ENCODE data around the gene IQCE.

Gene IQCE

DNA sequence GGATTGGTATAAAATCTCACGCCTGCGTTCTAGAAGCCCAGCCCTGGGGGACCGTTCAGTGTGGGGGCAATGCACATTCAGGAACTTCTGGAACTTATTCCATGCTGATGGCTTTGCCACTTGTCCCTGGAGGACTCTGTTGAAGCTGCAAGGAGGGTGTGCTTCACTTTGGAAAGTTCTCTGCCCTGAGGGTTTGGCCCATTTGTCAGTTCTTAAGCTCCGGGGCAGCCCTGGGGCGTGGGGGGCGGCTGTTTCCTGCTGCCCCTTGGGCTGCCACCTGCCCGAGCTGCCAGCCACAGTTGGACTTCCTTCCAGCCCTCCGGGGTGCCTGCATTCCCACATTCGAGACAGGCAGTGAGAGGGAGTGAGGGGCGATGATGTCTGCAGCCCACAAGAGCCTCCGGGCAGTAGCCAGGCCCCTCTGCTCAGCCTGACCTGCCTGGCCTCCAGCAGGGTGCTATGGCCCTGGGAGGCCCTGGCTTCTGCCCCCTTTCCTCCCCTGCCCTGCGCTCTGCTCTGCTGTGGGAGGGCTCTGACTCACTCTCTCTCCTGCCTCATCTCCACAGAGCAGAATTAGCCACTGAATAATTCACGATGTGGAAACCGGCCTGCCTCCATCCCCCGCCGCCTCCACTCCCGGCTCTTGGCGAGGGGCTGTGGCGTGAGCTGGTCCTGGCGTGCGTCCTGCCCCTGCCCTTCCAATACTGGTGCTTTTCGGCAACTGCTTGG is 74.9 kb downstream of the IQCE start:
- DNase-seq (ENCODE audit: low spot score) = peak; percentile 28

DNA sequence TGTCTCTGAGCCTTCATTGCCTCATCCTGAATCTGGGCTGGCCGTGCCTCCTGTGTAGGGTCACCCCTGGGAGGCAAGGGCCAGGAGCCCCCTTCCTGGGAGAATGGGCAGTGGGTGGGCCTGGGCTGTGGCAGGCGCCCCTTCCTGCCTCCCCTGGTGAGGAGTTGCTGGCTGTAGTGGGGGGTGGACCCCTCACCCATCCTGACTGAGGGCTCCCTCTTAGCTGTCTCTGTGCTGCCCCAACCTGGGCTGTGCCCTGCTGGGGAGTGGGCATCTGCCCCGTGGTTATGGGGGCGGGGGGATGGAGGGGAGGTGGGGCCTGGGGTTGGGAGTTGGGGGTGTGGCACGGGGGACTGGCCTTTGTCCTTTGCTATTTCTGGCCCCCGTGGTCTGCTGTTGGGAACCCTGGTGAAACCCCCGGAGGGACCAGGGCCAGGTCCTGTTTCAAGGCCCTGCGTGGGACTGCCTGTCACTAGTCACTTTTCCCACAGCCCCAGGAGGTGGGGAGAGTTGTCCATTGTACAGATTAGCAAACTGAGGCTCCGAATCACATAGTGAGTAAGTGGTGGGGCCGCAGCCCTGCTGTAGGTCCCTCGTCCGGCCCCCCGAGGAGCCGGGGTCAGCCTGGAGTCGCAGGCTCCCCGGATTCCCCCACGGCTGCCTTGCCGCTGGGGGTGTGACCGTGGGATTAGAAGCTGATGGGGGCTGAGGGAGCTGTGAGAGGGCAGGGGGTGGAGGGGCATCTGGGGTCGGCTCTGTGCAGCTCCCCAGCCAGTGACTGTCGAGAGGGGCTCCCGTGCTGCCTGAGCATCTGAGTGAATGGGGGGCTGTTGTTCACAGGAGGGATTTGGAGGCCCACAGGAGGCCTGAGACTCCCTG is 75.7 kb downstream of the IQCE start:
- DNase-seq (ENCODE audit: low spot score) = no peak

DNA sequence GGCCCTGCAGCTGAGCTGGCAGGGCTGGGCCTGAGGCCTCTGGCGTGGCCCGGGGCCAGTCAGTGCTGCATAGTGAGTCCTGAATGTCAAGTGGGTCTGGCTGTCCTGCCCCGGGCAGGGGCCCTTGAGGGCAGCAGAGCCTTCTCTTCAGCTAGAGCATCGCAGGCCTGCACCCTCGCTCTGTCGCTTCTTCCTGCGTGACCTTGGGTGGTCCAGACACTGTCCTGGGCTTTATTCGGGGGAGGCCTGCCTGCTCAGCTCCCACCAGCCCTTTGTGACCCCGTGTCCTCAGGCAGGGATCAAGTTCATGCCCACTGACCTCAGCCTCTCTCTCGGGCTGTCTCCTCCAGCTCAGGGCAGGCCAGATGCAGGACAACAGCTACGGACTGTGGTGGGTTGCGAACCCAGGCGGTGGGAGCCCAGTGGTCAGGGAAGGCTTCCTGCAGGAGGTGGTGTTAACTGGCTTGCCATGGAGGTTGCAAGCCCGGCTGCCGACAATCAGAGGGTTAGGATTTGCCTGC is 76.4 kb downstream of the IQCE start:
- no peak for DNase-seq (ENCODE audit: low spot score)

DNA sequence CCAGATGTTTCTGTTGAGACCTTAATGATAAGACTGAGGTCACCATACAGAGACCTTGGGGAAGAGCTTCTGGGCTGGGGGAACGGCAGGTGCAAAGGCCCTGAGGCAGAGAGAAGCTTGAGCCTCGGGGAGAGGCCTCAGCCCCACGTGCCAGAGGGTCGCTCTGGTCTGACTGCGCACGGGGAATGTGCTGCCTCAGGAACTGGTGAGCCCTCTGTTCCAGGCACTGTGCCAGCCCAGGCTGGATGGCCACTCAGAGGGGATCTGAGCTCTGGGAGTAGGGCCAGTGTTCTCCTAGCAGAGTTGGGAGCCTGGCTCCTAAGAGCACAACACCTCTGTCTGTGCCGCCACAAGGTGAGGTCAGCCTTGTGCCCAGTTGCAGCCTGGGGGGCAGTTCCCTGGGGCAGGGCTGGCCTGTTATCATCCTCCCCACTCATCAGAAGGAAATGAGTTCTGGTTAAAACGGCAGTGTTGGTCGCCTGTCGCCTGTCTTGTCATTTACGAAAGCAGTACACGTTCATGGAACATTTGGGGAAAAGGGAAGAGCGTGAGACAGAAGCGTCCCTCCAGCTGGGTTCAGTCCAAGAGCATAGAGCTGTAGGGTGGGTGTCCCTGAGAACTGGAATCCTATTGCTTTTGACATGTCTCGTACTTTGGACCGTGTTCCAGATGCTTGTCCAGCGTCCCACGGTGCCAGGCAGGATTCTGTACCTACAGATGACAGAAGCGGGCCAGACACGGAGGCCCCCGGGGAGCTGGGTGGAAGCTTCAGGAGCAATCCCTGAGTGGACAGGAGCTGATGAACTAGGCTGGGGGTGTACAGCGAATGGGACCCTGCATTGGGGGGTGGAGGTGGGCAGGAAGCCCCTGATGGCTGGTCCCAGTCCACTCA is 77.3 kb downstream of the IQCE start:
- no peak for DNase-seq (ENCODE audit: low spot score)

DNA sequence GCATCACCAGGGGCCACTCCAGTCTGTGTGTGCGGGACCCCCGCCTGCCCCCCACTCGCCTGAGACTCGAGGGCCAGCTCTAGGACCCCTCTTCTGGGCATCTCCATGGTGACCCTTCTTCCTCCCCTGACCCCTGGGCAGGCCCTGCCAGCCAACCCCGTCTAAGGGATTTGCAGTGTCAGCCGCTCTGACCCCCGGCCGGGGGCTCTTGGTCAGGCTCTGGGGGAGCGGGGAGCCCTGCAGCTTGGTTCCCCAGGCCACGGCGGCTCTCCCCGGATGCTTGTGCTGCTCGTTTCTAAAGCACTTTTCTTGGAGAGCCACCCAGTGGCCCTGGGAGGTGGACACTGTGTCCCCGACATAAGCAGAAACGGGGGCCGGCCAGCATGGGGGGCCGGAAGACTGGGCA is 78.3 kb downstream of the IQCE start:
- DNase-seq (ENCODE audit: low spot score) = no peak

DNA sequence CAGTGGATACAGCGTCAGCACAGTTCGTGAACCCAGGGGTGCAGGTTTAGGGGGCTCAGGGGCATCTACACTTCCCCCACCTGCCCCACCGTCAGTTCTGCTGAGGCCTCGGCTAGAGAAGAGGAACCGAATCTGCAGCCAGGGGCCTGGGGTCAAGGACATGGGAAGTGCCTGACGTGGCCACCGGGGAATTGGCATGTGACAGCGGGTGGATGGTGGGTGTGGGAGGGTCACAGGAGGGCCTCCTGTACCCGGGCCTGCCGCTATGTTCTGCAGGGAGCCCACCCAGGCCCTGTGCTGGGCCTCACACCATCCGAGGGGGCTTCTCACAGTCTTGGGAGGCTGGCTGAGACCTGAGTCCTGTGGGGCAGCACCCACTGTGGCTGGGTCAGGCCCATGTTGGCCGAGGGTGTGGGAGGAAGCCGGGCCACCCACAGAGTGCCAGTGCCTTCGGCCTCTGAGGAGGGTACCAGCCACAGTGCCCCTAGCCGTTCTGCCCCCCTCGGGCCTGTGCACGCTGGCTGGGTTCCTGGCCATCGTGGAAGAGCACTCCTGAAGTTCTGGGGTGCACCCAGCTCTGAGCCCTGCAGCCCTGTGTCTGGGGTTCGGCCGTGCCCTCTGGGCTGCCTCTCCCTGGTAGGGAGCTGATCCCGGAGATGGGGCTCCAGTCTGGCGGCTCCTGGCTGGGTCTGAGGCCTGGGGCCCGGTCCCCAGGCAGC is 78.9 kb downstream of the IQCE start:
- DNase-seq (ENCODE audit: low spot score) = no peak

DNA sequence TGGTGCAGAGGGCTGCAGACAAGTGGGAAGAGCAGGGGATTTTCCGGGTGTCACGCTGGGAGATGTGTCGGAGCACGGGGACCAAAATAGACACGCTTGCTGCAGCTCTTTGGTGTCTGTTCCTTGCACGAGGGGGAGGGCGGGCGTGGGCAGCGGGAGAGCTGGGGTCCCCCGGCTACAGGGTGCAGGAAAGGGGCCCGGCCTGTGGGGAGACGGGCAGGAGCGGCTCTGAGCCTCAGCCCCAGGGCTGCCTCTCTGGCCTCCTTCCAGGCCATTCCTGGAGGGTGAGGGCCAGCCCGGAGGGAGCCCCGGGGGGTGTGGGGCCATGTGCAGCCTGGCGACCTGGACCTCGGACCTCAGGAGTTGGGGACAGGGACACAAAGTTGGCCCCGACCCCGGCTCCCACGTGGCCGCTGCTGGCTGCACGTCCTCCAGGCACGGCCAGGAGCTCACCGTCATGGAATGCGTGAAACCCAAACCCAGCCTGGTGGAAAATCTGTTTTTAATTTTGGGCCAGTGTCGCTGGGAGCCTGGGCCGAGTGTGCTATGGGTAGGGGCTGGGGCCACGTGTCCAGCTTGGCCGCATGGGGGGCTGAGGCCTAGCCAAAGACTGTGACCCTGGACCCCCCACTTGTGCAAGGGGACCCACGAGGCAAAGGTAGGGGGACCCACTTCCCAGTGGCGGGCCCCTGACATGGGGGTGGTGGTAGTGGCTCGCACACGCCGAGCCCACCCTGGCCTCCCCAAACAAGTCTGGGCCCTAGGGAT is 79.6 kb downstream of the IQCE start:
- DNase-seq (ENCODE audit: low spot score) = no peak

DNA sequence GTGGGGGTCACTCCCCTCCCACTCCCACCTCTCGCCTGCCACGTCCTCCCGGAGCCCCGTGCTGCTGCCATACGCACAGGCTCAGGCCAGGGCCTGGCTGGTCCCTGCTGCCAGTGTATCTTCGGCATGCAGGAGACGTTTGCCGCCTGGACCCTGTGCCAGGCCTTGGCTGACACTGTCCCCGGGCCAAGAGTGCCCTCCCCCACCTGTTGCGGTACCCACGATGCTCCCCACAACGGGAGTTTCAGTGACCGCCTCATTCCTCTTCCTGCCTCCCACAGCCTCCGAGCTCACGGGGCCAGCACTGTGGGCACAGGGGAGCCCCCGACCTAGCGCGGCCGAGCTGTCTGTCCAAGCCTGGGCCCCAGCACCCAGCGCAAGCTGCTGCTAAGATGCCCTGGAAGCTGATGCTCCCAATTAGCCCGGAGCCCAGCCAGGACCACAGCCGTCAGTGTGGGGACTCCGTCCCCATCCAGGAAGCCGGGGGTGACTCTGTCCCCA is 80.5 kb downstream of the IQCE start:
- DNase-seq (ENCODE audit: low spot score) = no peak

DNA sequence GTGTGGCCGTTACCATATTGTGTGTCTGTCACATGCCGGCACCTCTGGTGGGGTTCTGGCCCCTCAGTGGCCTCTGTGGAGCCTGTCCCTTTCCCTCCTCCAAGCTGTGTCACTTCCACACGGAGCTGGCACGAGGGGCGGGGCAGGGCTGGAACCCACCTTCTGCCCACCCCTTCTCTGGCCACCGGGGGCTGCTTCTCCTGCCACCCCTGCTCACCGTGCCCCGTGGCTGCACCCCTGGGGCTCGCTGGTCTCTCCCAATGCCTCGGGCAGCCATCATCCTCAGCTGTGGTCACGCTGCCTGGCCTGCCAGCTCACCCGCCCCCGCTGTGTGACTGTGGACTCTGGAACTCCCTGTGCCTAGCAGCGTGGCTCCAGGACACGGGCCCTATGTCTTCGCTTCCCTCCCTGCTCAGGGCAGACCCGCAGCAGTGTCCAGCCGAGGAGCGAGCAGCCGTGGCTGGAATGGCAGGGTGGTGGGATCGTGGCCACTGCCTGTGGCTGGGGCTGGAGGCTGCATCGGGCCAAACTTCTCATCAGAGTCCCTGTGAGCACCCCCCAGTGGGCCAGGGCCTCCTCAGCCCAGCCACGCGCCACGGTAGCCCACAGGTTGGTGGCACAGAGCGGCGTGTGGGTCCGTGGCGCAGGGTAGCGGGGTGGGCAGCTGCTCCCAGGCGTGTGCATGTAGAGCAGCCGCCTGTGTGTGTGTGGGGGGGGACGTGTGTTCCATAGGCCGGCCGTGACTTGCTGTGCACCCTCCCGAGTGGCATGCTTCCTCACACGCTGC is 81.1 kb downstream of the IQCE start:
- no peak for DNase-seq (ENCODE audit: low spot score)

DNA sequence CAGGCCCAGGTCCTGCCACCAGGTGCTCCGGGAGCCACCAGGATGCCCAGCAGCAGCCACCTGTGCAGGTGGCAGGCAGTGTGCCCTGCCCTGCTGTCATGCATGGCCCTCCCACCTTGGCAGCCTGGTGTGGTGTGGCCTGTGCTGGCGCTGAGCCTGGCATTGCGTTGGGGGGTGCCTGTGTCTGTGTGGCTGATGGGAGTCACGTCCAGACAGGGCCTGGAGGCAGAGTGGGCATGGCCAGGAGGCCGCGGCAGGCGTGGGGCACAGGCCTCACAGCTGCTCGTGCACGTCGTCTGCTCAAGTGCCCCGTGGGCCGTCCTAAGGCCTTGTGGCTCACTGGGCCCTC is 81.7 kb downstream of the IQCE start:
- DNase-seq (ENCODE audit: low spot score) = no peak

DNA sequence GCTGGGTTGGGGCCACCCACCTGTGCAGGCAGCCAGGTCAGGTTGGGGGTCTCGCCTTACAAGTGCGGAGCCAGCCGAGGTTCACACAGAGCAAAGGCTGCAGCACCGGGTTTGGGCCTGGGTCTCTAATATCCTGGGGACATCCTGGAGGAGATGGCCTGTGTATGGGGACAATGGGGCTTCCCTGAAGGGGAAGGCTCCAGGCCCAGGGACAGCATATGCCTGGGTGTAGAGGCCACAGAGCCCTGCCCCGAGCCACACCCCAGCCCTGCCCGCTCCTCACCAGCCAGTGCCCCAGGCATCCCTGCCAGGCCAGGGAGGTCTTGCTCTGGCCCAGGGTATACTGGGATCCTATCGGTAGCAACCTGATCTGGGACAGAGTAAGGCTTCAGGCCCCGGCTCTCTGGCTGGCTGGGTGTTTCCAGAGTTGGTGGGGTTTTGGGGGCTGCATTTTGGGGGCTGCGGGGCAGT is 82.1 kb downstream of the IQCE start:
- DNase-seq (ENCODE audit: low spot score) = no peak

DNA sequence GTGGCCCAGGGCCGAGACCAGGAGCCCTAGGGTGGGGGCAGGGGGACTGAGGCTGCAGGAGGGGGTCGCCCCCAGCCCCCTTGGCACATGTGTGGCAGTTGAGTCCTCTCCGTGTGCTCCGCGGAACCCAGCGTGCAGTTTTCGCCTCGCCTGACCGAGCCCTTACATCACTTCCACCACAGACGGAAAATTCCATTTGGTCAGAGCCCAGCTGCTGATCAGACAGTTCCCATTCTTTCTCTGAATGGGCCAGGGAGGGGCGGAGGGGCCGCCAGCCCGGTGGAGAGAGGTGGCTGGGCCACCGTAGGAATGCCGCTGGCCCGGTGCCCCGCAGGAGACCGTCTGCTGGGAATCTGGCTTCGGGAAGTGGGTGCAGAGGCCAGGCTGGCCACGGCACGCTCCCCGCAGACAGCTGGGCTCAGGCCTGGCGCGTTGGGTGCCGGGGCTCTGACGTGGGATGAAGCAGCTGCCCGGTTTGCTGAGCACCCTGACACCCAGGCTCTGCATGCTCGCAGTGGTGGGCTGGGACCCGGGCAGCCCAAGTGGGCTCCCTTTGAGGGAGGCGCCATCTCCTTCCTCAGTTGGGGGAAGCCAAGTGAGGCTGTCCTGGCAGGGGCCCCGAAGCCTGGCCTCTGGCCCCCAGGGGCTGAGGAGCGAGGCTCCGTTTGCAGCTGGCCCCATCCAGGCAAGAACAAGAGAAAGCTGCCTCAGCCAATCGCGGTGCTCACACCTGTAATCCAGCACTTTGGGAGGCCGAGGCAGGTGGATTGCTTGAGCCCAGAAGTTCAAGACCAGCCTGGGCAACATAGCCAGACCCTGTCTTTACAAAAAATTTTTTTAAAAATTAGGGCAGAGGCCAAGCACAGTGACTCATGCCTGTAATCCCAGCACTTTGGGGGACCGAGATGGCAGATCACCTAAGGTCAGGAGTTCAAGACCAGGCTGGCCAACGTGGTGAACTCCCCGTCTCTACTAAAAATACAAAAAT is 82.9 kb downstream of the IQCE start:
- no peak for DNase-seq (ENCODE audit: low spot score)

DNA sequence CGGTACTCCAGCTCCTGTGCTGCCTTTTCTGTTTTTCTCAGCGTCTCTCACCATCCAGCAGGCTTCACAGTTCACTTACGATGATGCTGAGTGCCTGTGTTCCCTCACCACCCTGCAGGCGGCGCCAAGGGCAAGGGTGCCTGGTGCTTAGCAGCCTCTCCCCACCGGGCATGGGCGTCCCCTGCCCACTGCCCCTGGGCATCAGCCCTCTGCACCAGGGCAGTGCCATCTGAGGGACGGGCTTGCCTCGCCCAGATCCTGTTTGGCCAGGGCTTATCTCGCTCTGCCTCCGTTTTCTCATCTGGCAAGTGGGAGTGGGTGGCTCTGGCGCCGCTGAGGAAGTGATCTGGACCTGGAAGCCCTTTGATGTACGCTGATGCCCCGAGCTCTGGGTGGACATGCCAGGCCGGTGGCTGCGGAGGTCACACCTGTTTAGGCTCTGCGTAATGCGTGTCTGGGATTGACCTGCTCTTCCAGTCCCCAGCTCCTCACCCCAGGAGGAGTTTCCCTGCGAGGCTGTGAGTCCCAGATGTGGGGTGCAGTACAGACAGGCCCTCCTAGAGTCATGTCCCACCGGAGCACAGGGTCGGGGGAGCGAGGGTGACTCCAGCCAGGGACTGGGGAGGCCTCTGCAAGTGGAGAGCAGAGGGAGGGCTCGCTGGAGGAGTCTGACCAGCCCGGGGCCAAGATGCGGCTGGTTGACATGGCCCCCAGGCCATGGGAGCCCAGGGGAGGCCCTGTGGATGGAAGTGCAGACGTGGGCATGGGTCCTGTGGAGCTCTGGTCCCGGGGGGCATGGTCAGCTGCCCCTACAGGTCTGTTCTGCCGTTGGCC is 84.8 kb downstream of the IQCE start:
- no peak for DNase-seq (ENCODE audit: low spot score)

DNA sequence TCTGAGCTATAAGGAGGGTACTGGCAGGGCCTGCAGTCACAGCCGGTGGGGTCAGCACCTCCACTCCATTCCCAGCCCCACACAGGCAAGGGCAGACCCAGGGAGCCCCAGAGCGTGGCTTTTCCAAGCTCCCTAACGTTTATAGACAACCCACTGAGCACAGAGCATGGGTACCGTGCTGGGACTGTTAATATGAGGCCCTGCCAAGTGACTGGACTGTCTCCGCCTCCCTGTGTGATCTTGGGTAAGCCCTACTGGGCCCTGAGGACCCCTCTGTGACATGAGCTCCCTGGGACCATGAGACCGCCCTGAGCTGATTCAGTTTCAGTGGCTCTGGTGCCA is 85.4 kb downstream of the IQCE start:
- no peak for DNase-seq (ENCODE audit: low spot score)

DNA sequence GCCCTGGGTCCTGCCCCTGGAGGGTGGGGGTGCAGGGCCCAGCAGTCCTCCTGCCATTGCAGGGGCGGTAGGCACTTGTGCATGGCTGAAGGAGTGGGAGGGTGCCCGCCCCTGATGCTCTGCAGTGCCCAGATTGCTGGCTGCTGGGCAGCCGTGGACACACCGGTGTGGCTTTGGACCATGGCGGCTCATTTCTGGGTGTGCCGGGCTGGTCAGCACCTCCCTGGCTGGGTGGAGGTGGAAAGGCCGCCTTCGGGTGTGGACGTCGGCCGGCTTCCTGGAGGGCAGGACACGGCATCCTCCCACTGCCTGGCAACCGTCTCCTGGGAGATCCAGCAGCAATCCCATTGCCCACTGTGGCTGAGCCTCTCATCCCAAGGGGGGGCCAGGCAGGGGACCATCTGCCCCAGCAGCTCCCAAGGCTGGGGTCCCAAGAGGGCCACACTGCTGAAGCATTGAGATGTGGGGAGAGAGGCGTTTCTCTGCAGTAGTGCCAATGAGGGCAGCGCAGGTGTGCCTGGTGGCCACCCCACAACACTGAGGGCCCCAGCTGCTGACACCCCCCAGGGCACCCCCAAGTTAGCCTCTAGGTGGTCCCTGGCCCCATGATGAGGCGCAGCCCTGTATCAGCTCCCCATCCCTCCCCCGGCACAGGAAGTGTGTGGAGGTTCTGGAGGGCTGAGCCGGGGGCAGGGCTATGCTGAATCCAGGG is 85.9 kb downstream of the IQCE start:
- no peak for DNase-seq (ENCODE audit: low spot score)

DNA sequence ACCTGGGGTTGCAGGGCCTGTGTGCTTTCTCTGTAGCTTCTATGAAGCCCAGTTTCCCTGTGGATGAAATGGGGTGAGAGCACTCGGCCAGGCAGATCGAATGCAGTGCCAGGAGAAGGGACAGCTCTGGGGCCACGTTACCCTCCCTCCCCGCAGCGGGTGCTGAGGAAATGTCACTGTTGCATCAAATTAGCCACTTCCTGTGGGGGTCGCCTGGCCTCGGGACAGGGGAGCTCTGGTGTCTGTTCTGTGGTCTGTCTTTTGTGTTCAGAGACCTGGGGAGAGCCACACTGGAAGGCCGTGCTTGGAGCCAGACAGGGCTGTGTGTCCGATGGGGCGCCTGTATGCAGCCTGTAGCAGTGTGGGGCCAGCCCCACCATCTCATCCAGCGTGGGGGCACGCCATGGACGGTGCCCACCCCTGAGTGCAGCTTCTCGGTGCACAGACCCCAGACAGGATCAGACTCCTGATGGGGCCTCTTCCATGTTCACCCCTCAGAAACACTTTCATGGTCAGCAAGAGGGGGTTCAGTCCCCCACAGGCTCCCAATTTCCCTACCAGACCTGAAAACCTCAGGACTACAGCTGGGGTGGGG is 86.6 kb downstream of the IQCE start:
- peak; percentile 38 for DNase-seq (ENCODE audit: low spot score)

DNA sequence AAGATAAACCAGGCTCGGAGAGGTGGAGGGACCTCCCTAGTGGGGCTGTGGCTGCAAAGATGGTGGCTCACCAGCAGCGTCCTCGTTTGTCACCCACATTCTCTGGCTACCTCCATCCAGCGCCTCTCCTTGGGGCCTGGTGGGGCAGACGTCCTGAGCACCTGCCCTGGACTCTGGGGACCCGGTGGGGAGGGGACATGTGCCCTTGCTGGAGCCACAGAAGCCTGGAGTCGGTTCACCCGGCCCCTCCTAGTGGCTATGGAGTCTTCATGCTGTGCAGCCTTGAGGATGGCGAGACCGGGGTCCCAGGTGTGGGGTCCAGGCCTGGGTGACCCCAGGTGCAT is 87.5 kb downstream of the IQCE start:
- no peak for DNase-seq (ENCODE audit: low spot score)

All from CD4-positive, alpha-beta T cell treated with Interleukin-2 at 100 ng/mL for 4 hours (primary cell).